Measurements from ENCODE around the gene UCKL1. TPM values are rescaled to one million over a fixed set of nuclear protein-coding genes. Genes with fewer than 3 reads are reported as not detected.
A peak's percentile ranks its signal among the peaks of the same experiment; 100 is the strongest.

The UCKL1 gene
- total RNA-seq, 1 donor from 2014 or later, result 10.8 TPM

DNA sequence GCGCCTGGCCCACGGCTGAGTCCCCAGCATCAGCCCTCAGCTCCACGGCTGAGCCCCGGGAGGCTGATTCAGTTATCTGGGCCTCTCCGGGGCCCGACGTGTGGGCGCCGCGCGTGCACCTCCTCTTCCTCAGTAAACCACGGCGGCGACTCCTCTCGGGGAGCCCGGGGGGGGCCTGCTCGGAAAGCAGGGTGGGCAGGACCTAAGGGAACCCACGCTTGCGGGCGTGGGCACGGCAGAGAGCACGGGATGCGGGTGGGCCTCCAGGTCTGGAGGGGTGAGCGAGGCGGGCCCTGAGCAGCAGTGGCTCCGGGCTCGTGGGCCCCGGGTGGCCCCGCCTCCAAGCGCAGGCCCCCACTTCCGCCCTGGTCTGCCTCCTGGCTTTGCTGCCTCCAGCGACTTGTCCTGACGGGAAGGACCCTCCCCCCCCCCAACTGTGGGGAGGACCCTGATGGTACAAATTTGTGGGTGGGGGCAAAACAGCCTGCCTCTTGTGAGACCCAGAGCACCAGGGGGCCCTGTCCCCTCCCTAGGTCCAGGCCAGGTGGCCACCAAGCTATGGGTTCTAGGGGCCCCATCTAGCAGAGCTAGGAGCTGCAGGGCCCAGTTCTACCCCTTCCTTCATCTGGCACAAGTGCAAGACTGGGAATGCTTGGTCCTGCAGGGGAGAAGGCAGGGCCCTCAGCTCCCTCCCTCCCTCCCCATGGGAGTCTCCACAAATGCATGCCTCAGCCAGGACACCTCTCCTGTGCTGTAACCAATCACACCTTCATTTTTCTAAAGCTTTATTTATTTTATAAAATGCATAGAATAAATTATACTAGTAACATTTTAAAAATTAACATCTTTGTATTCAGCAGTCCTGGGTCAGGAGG, 16.9 kb downstream of the UCKL1 start:
- H4K20me1 ChIP-seq (ENCODE audit: low read depth), result peaks cover 55% of the 10 kb centered on the region
- no peaks in the 10 kb centered on the region for H3K9me3 ChIP-seq (ENCODE audit: low read depth)
- H2AFZ ChIP-seq (replicated peaks), result no peak overlapping the region
- peak overlapping the region; percentile 13 for H3K4me3 ChIP-seq
- H3K4me2 ChIP-seq, result peak overlapping the region; percentile 37
- Mint-ChIP-seq H3K27me3 (ENCODE audit: insufficient read depth, low read depth) (peaks cover 4% of the 10 kb centered on the region), H3K36me3 (peaks cover 19% of the 10 kb centered on the region), H3K9me3 (no peaks in the 10 kb centered on the region), H3K4me1 (peaks cover 5% of the 10 kb centered on the region), H3K4me3 (no peak overlapping the region), H3K27ac (no peak overlapping the region)
- H3K27me3 ChIP-seq, result no peaks in the 10 kb centered on the region
- TF ChIP-seq EZH2phosphoT487 (IDR thresholded peaks at IDR 0.05) (no peak), EZH2 (IDR thresholded peaks at IDR 0.05) (no peak)
- TF ChIP-seq, protein P1, sequence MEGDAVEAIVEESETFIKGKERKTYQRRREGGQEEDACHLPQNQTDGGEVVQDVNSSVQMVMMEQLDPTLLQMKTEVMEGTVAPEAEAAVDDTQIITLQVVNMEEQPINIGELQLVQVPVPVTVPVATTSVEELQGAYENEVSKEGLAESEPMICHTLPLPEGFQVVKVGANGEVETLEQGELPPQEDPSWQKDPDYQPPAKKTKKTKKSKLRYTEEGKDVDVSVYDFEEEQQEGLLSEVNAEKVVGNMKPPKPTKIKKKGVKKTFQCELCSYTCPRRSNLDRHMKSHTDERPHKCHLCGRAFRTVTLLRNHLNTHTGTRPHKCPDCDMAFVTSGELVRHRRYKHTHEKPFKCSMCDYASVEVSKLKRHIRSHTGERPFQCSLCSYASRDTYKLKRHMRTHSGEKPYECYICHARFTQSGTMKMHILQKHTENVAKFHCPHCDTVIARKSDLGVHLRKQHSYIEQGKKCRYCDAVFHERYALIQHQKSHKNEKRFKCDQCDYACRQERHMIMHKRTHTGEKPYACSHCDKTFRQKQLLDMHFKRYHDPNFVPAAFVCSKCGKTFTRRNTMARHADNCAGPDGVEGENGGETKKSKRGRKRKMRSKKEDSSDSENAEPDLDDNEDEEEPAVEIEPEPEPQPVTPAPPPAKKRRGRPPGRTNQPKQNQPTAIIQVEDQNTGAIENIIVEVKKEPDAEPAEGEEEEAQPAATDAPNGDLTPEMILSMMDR (IDR thresholded peaks at IDR 0.05), result no peak
- H3K79me2 ChIP-seq (ENCODE audit: low read depth), result no peaks in the 10 kb centered on the region
- no peak for DNase-seq (ENCODE audit: low spot score)
- H3K27ac ChIP-seq, result no peak overlapping the region
- H3K4me1 ChIP-seq, result no peaks in the 10 kb centered on the region
- H3K9ac ChIP-seq, result no peak overlapping the region
- H3K36me3 ChIP-seq, result no peaks in the 10 kb centered on the region
- H3F3A ChIP-seq (ENCODE audit: low read depth), result peaks cover 18% of the 10 kb centered on the region

DNA sequence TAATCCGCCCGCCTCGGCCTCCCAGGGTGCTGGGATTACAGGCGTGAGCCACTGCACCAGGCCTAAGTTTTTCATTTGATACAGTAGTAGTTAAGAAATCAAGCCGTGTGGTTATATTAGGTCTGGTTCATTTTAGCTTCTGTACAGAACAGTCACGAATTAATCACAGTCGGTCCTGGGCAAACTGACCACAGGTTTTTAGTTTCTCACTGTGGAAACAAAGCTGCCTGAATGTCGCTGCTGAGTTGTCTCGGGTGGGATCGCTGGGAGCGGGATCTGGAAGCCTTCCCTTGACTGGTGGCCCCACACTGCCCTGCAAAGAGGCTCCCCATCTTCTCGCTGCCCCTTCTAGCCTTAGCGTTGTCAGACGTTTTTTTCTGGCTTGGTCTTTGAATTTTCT, 18.6 kb downstream of the UCKL1 start:
- no peaks in the 10 kb centered on the region for H3K9me3 Mint-ChIP-seq
- Histone ChIP-seq H3K27ac (no peak overlapping the region), H2AFZ (replicated peaks) (no peak overlapping the region), H3K4me2 (no peak overlapping the region), H3K36me3 (no peaks in the 10 kb centered on the region), H3F3A (ENCODE audit: low read depth) (peaks cover 14% of the 10 kb centered on the region), H3K4me3 (no peak overlapping the region), H3K9me3 (ENCODE audit: low read depth) (no peaks in the 10 kb centered on the region), H3K9ac (no peak overlapping the region), H4K20me1 (ENCODE audit: low read depth) (peaks cover 46% of the 10 kb centered on the region), H3K79me2 (ENCODE audit: low read depth) (no peaks in the 10 kb centered on the region), H3K27me3 (no peaks in the 10 kb centered on the region), H3K4me1 (no peaks in the 10 kb centered on the region)
- H3K27me3 Mint-ChIP-seq (ENCODE audit: insufficient read depth, low read depth), result peaks cover 4% of the 10 kb centered on the region
- no peak overlapping the region for H3K4me3 Mint-ChIP-seq
- H3K4me1 Mint-ChIP-seq, result peaks cover 5% of the 10 kb centered on the region
- TF ChIP-seq, protein P1 (IDR thresholded peaks at IDR 0.05), result no peak
- TF ChIP-seq EZH2phosphoT487 (IDR thresholded peaks at IDR 0.05), result no peak
- no peak for TF ChIP-seq EZH2 (IDR thresholded peaks at IDR 0.05)
- no peak for DNase-seq (ENCODE audit: low spot score)
- H3K27ac Mint-ChIP-seq, result no peak overlapping the region
- H3K36me3 Mint-ChIP-seq, result peaks cover 19% of the 10 kb centered on the region

DNA sequence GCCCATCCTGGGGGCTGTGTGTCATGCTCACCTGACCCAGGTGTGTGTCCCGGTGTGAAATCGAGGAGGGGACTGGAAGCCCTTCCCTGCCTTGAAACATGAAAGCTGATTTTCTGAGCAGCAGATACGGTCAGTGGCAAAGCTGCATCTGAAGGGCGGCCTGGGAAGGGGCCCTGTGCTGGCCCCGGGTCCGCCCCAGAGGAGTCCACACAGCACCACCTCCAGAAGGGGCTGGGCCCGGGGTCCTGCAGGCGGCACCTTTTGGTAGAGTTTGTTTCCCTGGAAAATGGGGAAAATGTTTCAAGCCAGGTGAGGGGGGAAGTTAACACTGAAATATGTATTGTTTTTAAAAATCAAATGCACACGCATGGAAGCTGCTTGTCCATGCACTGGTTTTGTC, 20.8 kb downstream of the UCKL1 start:
- TF ChIP-seq EZH2 (IDR thresholded peaks at IDR 0.05) (no peak), EZH2phosphoT487 (IDR thresholded peaks at IDR 0.05) (no peak)
- TF ChIP-seq, protein P1 (IDR thresholded peaks at IDR 0.05), result no peak
- no peak overlapping the region for H3K27ac Mint-ChIP-seq

More for the DNA sequence above, 20.8 kb downstream of the UCKL1 start:
- H3K4me2 ChIP-seq, result no peak overlapping the region
- no peaks in the 10 kb centered on the region for H3K36me3 ChIP-seq
- no peak for DNase-seq (ENCODE audit: low spot score)
- no peak overlapping the region for H3K9ac ChIP-seq
- H3F3A ChIP-seq (ENCODE audit: low read depth), result peaks cover 3% of the 10 kb centered on the region
- no peak overlapping the region for H2AFZ ChIP-seq (replicated peaks)
- Mint-ChIP-seq H3K4me3 (no peak overlapping the region), H3K9me3 (no peaks in the 10 kb centered on the region), H3K36me3 (peaks cover 32% of the 10 kb centered on the region), H3K27me3 (ENCODE audit: insufficient read depth, low read depth) (peaks cover 4% of the 10 kb centered on the region), H3K4me1 (peaks cover 2% of the 10 kb centered on the region)
- no peak overlapping the region for H3K4me3 ChIP-seq
- no peaks in the 10 kb centered on the region for H3K27me3 ChIP-seq
- no peaks in the 10 kb centered on the region for H3K79me2 ChIP-seq (ENCODE audit: low read depth)
- peaks cover 29% of the 10 kb centered on the region for H4K20me1 ChIP-seq (ENCODE audit: low read depth)
- H3K9me3 ChIP-seq (ENCODE audit: low read depth), result no peaks in the 10 kb centered on the region
- no peak overlapping the region for H3K27ac ChIP-seq
- H3K4me1 ChIP-seq, result no peaks in the 10 kb centered on the region

Measured in neural progenitor cell (in vitro differentiated cells).